MM.1S (cell line): ENCODE data around the gene CDYL.
A peak's percentile ranks its signal among the peaks of the same experiment; 100 is the strongest.

Experiments used
- DNase-seq: peaks from one replicate; pipeline ENCODE4 v3.0.0-alpha.2; 2015
- H2AFZ ChIP-seq: fragments of 300-600 bp; sonication (generic); 2 replicates; pipeline ENCODE4 v1.6.0; 2016; ENCODE audit warnings: antibody characterized with exemption, low read length
- H3F3A ChIP-seq: fragments of 300-600 bp; sonication (generic); 2 replicates; pipeline ENCODE4 v1.6.1; 2016; ENCODE audit warnings: mild to moderate bottlenecking, antibody characterized with exemption, low read length, moderate library complexity, mixed read lengths; ENCODE audit not compliant: insufficient read depth
- H3K27ac ChIP-seq: fragments of 300-600 bp; sonication (generic); 2 replicates; pipeline ENCODE4 v1.5.1; 2016; ENCODE audit warnings: mild to moderate bottlenecking, low read length
- H3K27me3 ChIP-seq: fragments of 300-600 bp; sonication (generic); replicated peaks from 2 replicates; pipeline ENCODE4 v1.6.0; 2016; ENCODE audit warnings: low read length; ENCODE audit not compliant: insufficient read depth
- H3K36me3 ChIP-seq: fragments of 300-600 bp; sonication (generic); replicated peaks from 2 replicates; pipeline ENCODE4 v1.6.1; 2016; ENCODE audit warnings: mild to moderate bottlenecking, low read length, mixed read lengths; ENCODE audit not compliant: insufficient read depth
- H3K4me1 ChIP-seq: fragments of 300-600 bp; sonication (generic); 2 replicates; pipeline ENCODE4 v1.6.1; 2016; ENCODE audit warnings: low read length, mixed read lengths
- H3K4me2 ChIP-seq: fragments of 300-600 bp; sonication (generic); 2 replicates; pipeline ENCODE4 v1.6.0; 2016; ENCODE audit warnings: low read depth, low read length
- H3K4me3 ChIP-seq: fragments of 300-600 bp; sonication (generic); 2 replicates; pipeline ENCODE4 v1.5.1; 2016; ENCODE audit warnings: low read length, mixed read lengths
- H3K79me2 ChIP-seq: fragments of 300-600 bp; sonication (generic); 2 replicates; pipeline ENCODE4 v1.6.1; 2016; ENCODE audit warnings: mixed run types, low read length, mixed read lengths
- H3K9ac ChIP-seq: fragments of 300-600 bp; sonication (generic); 2 replicates; pipeline ENCODE4 v1.6.1; 2016; ENCODE audit warnings: low read length, mixed read lengths
- H3K9me2 ChIP-seq: fragments of 300-600 bp; sonication (generic); replicated peaks from 2 replicates; pipeline ENCODE4 v1.6.1; 2016; ENCODE audit warnings: mild to moderate bottlenecking, low read length, mixed read lengths; ENCODE audit not compliant: insufficient read depth
- H3K9me3 ChIP-seq: fragments of 300-600 bp; sonication (generic); replicated peaks from 2 replicates; pipeline ENCODE4 v1.6.1; 2016; ENCODE audit warnings: mild to moderate bottlenecking, low read length, mixed read lengths; ENCODE audit not compliant: insufficient read depth
- H4K20me1 ChIP-seq: fragments of 300-600 bp; sonication (generic); 2 replicates; pipeline ENCODE4 v1.6.1; 2016; ENCODE audit warnings: mild to moderate bottlenecking, low read length, moderate library complexity, mixed read lengths; ENCODE audit not compliant: insufficient read depth
- EZH2 ChIP-seq: fragments of 300-600 bp; sonication (generic); optimal IDR thresholded peaks from 2 replicates; pipeline ENCODE3; 2017; ENCODE audit warnings: low read depth, mild to moderate bottlenecking, antibody characterized with exemption, low read length, mixed read lengths
- EZH2phosphoT487 ChIP-seq: fragments of 300-600 bp; sonication (generic); IDR thresholded peaks from 2 replicates; pipeline ENCODE4 v1.6.1; 2018; ENCODE audit warnings: antibody characterized with exemption, low read length
- TF ChIP-seq, protein P1 (sequence below): fragments of 300-600 bp; sonication (generic); IDR thresholded peaks from 2 replicates; pipeline ENCODE4 v1.5.1; 2016; ENCODE audit warnings: antibody characterized with exemption, low read length, mixed read lengths

CDYL gene

DNA sequence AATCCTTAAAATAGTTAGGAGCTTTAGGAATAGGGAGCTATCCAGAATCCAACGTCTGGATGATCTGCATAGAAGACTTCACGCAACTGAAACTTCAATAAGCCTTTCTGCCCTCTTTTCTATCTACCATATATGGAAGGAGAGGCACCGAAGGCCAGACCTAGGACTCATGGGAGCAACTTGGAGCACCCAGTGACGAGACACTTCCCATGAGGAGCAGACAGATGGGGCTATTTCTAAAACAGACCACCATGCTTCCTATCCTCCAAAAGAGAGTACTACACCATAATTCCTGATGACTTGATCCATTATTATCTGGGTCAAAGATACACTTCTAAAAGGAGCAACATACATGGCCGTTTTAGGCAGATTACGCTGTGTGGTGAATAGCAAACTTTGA is 221.7 kb downstream of the CDYL start:
- Histone ChIP-seq H3K79me2 (peaks cover 17% of the 10 kb centered on the region), H3K4me1 (no peaks in the 10 kb centered on the region)

DNA sequence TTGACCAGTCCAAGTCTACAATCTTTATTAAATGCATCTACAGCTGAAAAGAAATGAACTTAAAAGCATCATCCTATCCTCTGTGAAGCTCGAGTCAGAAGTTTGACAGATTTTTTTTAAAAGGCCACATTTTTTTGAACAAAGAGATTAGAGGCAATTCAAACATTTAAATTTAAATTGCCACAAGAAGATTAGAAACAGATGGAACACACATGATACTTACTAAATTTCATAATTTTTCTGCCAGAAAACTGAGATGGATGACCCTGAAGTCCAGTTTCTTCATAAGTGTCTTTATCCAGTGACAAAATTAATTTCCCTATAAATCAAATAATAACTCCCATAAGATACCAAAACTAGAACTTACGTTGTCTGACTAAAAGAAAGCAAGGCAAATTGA is 223.4 kb downstream of the CDYL start:
- Histone ChIP-seq H3K9me3 (no peaks in the 10 kb centered on the region), H2AFZ (no peak overlapping the region), H3K4me1 (0 out of 2 replicates have a peak, but pooled peaks cover 2% of the 10 kb centered on the region), H3F3A (no peaks in the 10 kb centered on the region), H3K36me3 (peaks cover 10% of the 10 kb centered on the region; the same call in 1 of the 2 replicates), H3K9ac (no peak overlapping the region), H4K20me1 (no peaks in the 10 kb centered on the region), H3K27me3 (no peaks in the 10 kb centered on the region), H3K4me3 (no peak overlapping the region), H3K79me2 (peaks cover 17% of the 10 kb centered on the region), H3K27ac (no peak overlapping the region), H3K9me2 (no peaks in the 10 kb centered on the region), H3K4me2 (no peak overlapping the region)
- TF ChIP-seq EZH2 = no peak
- TF ChIP-seq, protein P1, sequence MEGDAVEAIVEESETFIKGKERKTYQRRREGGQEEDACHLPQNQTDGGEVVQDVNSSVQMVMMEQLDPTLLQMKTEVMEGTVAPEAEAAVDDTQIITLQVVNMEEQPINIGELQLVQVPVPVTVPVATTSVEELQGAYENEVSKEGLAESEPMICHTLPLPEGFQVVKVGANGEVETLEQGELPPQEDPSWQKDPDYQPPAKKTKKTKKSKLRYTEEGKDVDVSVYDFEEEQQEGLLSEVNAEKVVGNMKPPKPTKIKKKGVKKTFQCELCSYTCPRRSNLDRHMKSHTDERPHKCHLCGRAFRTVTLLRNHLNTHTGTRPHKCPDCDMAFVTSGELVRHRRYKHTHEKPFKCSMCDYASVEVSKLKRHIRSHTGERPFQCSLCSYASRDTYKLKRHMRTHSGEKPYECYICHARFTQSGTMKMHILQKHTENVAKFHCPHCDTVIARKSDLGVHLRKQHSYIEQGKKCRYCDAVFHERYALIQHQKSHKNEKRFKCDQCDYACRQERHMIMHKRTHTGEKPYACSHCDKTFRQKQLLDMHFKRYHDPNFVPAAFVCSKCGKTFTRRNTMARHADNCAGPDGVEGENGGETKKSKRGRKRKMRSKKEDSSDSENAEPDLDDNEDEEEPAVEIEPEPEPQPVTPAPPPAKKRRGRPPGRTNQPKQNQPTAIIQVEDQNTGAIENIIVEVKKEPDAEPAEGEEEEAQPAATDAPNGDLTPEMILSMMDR = no peak
- TF ChIP-seq EZH2phosphoT487 = no peak
- no peak for DNase-seq

More for the DNA sequence above, 221.7 kb downstream of the CDYL start:
- no peak overlapping the region for H3K9ac ChIP-seq
- no peak overlapping the region for H3K27ac ChIP-seq
- peaks cover 10% of the 10 kb centered on the region; the same call in 1 of the 2 replicates for H3K36me3 ChIP-seq
- no peaks in the 10 kb centered on the region for H3K9me3 ChIP-seq
- H3K4me3 ChIP-seq = no peak overlapping the region
- no peaks in the 10 kb centered on the region for H4K20me1 ChIP-seq
- no peak overlapping the region for H3K4me2 ChIP-seq
- no peaks in the 10 kb centered on the region for H3K27me3 ChIP-seq
- H3K9me2 ChIP-seq = no peaks in the 10 kb centered on the region
- H3F3A ChIP-seq = no peaks in the 10 kb centered on the region
- TF ChIP-seq EZH2 (no peak), EZH2phosphoT487 (no peak)
- TF ChIP-seq, protein P1 = no peak
- DNase-seq = no peak
- H2AFZ ChIP-seq = no peak overlapping the region

DNA sequence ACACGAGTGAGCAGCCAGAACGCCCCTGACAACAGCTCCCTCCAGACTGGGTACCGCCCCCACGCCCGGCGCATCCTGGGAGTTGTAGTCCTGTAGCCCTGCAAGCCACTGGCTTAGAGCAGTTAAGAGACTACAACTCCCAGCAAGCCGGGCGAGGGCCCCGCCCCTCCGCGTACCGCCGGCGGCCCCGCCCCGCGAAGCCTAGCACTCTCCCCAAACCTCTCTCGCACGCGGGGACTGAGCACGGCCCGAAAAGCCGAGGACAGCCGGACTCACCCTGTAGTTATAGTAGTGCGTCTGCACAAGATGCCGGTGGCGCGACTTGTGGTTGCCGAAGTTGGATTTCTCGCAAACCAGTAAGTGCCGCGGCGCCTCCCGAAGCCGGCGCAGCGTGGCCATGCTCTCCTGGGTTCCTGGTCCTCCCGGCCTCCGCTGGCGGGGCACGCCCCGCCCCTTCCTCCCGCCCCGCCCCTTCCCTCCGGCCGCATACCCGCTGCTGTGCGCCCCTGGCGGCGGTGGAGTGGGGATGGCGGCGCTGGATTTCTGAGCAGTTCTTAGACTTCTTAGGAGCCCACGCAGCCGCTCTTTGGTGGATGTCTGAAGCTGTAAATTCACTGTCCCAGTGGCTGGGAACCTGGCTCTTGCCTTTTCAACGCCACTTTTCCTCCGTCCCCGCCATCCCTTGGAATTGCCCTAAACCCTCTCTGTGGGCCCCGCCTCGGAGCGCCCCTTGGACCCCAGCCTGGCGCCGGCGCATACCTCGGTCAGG is 227.6 kb downstream of the CDYL start, which contains the start of gene RPP40:
RPP40 (minus strand) TSS at position 434 of the 769 bp plus-strand sequence; CDS start at position 399, 35 bp downstream.
- H3K9ac ChIP-seq = peak within 1 kb of the TSS; percentile 70
- H3F3A ChIP-seq = no peaks in the 10 kb centered on the region
- no peak for TF ChIP-seq EZH2phosphoT487
- TF ChIP-seq, protein P1 = peak; percentile 78
- TF ChIP-seq EZH2 = no peak
- peaks cover 8% of the 10 kb centered on the region; the same call in 1 of the 2 replicates for H3K36me3 ChIP-seq
- H3K27ac ChIP-seq = peak within 1 kb of the TSS; percentile 47
- peak within 1 kb of the TSS; percentile 77 for H3K4me3 ChIP-seq
- H3K4me2 ChIP-seq = peak within 1 kb of the TSS; percentile 93
- 0 out of 2 replicates have a peak, but pooled peaks cover 4% of the 10 kb centered on the region for H3K4me1 ChIP-seq
- no peaks in the 10 kb centered on the region for H3K9me2 ChIP-seq
- H3K9me3 ChIP-seq = no peaks in the 10 kb centered on the region
- DNase-seq = peak; percentile 96
- H2AFZ ChIP-seq = peak within 1 kb of the TSS; percentile 89
- H4K20me1 ChIP-seq = no peaks in the 10 kb centered on the region
- no peaks in the 10 kb centered on the region for H3K27me3 ChIP-seq
- peaks cover 17% of the 10 kb centered on the region for H3K79me2 ChIP-seq
